HG03108 (cell line): ENCODE measurements around the gene ZAR1L.

Experiments
- ATAC-seq: cut with Tn5 transposase; IDR thresholded peaks from one replicate; pipeline ENCODE4 v1.9.1; 2021; ENCODE audit warnings: moderate library complexity; ENCODE audit not compliant: unreplicated experiment

ZAR1L gene

GRCh38 chr13:32305646-32306045 is 9.5 kb downstream of the ZAR1L start:
- ATAC-seq: no peak

GRCh38 chr13:32302461-32302860 is 12.7 kb downstream of the ZAR1L start:
- no peak for ATAC-seq

GRCh38 chr13:32300920-32301319 is 14.2 kb downstream of the ZAR1L start:
- ATAC-seq: no peak

GRCh38 chr13:32300406-32300805 is 14.8 kb downstream of the ZAR1L start:
- no peak for ATAC-seq

GRCh38 chr13:32299893-32300292 is 15.3 kb downstream of the ZAR1L start:
- no peak for ATAC-seq

- ATAC-seq: no peak
These were observed 16.5 kb downstream of the ZAR1L start for GRCh38 chr13:32298695-32299094.

GRCh38 chr13:32297206-32297605 is 18.0 kb downstream of the ZAR1L start:
- ATAC-seq: no peak

GRCh38 chr13:32285633-32285965 is 29.6 kb downstream of the ZAR1L start:
- no peak for ATAC-seq

GRCh38 chr13:32284927-32285632 is 30.1 kb downstream of the ZAR1L start:
- ATAC-seq: no peak

- no peak for ATAC-seq
These were observed 33.0 kb downstream of the ZAR1L start for GRCh38 chr13:32282096-32282711.

- no peak for ATAC-seq
These were observed 34.1 kb downstream of the ZAR1L start for GRCh38 chr13:32281096-32281495.

GRCh38 chr13:32278426-32278825 is 36.7 kb downstream of the ZAR1L start:
- no peak for ATAC-seq

- ATAC-seq: no peak
These were observed 37.3 kb downstream of the ZAR1L start for GRCh38 chr13:32277839-32278238.

- no peak for ATAC-seq
These were observed 43.0 kb downstream of the ZAR1L start for GRCh38 chr13:32272021-32272683.

- ATAC-seq: no peak
These were observed 47.2 kb downstream of the ZAR1L start for GRCh38 chr13:32267836-32268439.

GRCh38 chr13:32266130-32266529 is 49.0 kb downstream of the ZAR1L start:
- ATAC-seq: no peak

- ATAC-seq: no peak
These were observed 49.4 kb downstream of the ZAR1L start for GRCh38 chr13:32265726-32266125.

GRCh38 chr13:32264407-32264806 is 50.8 kb downstream of the ZAR1L start:
- no peak for ATAC-seq

GRCh38 chr13:32262619-32263018 is 52.5 kb downstream of the ZAR1L start:
- ATAC-seq: no peak

- ATAC-seq: no peak
These were observed 53.0 kb downstream of the ZAR1L start for GRCh38 chr13:32262165-32262564.

- no peak for ATAC-seq
These were observed 53.6 kb downstream of the ZAR1L start for GRCh38 chr13:32261567-32261966.

- ATAC-seq: no peak
These were observed 56.0 kb downstream of the ZAR1L start for GRCh38 chr13:32259116-32259515.
